T-cell (primary cell): Measurements from ENCODE around the gene ASAP3. TPM values are rescaled to one million over a fixed set of nuclear protein-coding genes. Genes with fewer than 3 reads are reported as not detected.
A peak's percentile ranks its signal among the peaks of the same experiment; 100 is the strongest.

Experiments used
- ATAC-seq, 4 experiments: fragments of 200-7000 bp in 3 of 4; fragments of 150-1000 bp in 1 of 4; cut with Tn5 transposase; replicated peaks in 1 of 4; 1 replicate in 3 of 4; 2 replicates in 1 of 4; pipeline ENCODE4 v1.10.0; 2021; ENCODE audit warnings: moderate library complexity in 3 of 4, mild to moderate bottlenecking in 2 of 4, moderate number of reproducible peaks in 1 of 4
- CTCF ChIA-PET, 2 donors: fragments of 300-600 bp; sonication (Branson Sonifier 250); formaldehyde crosslinking; loops; one replicate each; lab custom pipeline; 2022; ENCODE audit warnings: antibody characterized with exemption in 2 of 2; lab: Charles Lee
- POLR2A ChIA-PET, 2 donors: fragments of 300-600 bp; sonication (Branson Sonifier 250); formaldehyde crosslinking; loops; one replicate each; lab custom pipeline; 2022; ENCODE audit warnings: antibody characterized with exemption in 2 of 2; lab: Charles Lee
- DNase-seq, 35 experiments: peaks; one replicate each; pipeline versions ENCODE4 v3.0.0 to v3.0.0-alpha.2; 2013 to 2023
- H3K27ac ChIP-seq: one replicate; pipeline ENCODE4 v1.5.1; 2013; ENCODE audit warnings: low read length
- H3K27me3 ChIP-seq, 2 experiments: replicated peaks in 1 of 2; 1 replicate in 1 of 2; 2 replicates in 1 of 2; pipeline versions ENCODE4 v1.6.1 to v1.7.0; 2013; ENCODE audit warnings: low read length in 1 of 2, mixed read lengths in 1 of 2; ENCODE audit not compliant: control insufficient read depth in 2 of 2, insufficient read depth in 2 of 2; ENCODE audit errors: extremely low read depth in 1 of 2
- H3K36me3 ChIP-seq, 2 donors: 1 replicate in 1 of 2; 2 replicates in 1 of 2; pipeline versions ENCODE4 v1.6.1 to v1.7.0; 2013; ENCODE audit warnings: low read length in 1 of 2; ENCODE audit not compliant: control insufficient read depth in 2 of 2, insufficient read depth in 1 of 2; ENCODE audit errors: extremely low read depth in 1 of 2
- H3K4me1 ChIP-seq, 2 experiments: 1 replicate in 1 of 2; 2 replicates in 1 of 2; pipeline versions ENCODE4 v1.6.1 to v1.7.0; 2013; ENCODE audit warnings: low read length in 2 of 2, mixed read lengths in 1 of 2; ENCODE audit not compliant: insufficient read depth in 2 of 2, control insufficient read depth in 1 of 2; ENCODE audit errors: extremely low read depth in 1 of 2
- H3K4me3 ChIP-seq, 2 donors: 1 replicate in 1 of 2; 2 replicates in 1 of 2; pipeline versions ENCODE4 v1.5.1 to v1.7.0; 2013; ENCODE audit warnings: mild to moderate bottlenecking in 2 of 2, low read length in 1 of 2, moderate library complexity in 1 of 2; ENCODE audit not compliant: control insufficient read depth in 1 of 2; ENCODE audit errors: extremely low read depth in 1 of 2
- H3K9me3 ChIP-seq: 2 replicates; pipeline ENCODE4 v1.7.0; 2013
- H3K27ac Mint-ChIP-seq, 2 donors: one replicate each; pipeline ENCODE4 v1.8.0; 2020 to 2021; ENCODE audit warnings: mild to moderate bottlenecking in 2 of 2, mixed read lengths in 2 of 2
- H3K27me3 Mint-ChIP-seq, 2 donors: one replicate each; pipeline ENCODE4 v1.8.0; 2021 to 2022; ENCODE audit warnings: mixed read lengths in 2 of 2
- H3K36me3 Mint-ChIP-seq: one replicate; pipeline ENCODE4 v1.8.0; 2021; ENCODE audit warnings: mixed read lengths
- H3K4me1 Mint-ChIP-seq, 3 donors: one replicate each; pipeline ENCODE4 v1.8.0; 2020 to 2022; ENCODE audit warnings: mixed read lengths in 3 of 3, mild to moderate bottlenecking in 1 of 3
- H3K4me3 Mint-ChIP-seq, 3 donors: one replicate each; pipeline ENCODE4 v1.8.0; 2020 to 2022; ENCODE audit warnings: mild to moderate bottlenecking in 3 of 3, mixed read lengths in 3 of 3, moderate library complexity in 3 of 3
- H3K9me3 Mint-ChIP-seq, 3 donors: one replicate each; pipeline ENCODE4 v1.8.0; 2020 to 2022; ENCODE audit warnings: mixed read lengths in 3 of 3
- WGBS: methylation state at CpG from one replicate; pipeline ENCODE4 v1.1.5; 2013; ENCODE audit warnings: missing lambda C conversion rate; ENCODE audit not compliant: insufficient coverage; 5-methylcytosine and 5-hydroxymethylcytosine counted together
- total RNA-seq, 35 experiments: library from RNA in 6 of 35; stranded (reverse) in 6 of 35; fragments of 120-200 nt in 1 of 35; gene quantifications; one replicate each; pipeline versions ENCODE4 v1.2.1 to v1.2.4 and lab custom pipeline; 2013 to 2026

The ASAP3 gene
- total RNA-seq, 5 donors from 2014 or later (not counting 1 experiment from before 2014, with no cell fraction given) = 1.2 to 2.8 (median 2.1) TPM

DNA sequence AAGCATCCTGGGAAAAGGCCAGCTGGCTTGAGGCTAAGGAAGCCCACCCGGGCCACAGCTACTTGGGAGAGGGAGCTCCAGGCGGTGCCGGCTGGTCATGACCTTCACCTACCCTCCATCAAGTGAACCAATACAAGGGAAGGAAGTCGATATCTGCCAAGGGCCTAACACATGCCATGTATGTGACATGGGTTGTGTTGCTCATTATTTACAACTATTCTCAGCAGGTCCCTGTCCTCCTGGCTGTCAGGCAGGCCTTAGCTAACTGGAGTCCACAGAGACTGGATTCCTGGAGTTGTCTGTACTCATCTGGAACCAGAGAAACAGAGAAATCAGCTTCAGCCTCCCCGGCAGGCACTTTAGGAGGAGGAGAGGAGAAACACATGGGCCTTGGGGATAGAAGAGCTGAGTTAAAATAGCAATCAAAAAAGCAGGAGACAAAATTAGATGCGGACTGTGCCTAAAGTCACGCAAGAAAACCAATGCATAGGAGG is 75.1 kb downstream of the ASAP3 start:
- DNase-seq = no peak
- POLR2A ChIA-PET = interaction anchor here in 1 of 2 donors (0.6 kb wide), 1 partner anchor 274 kb away, joined by 3 read pairs; no protein-coding TSS in a partner anchor
- 80% methylated on average over 1 of the region's 7 CpGs for WGBS
- Histone ChIP-seq H3K27ac (no peak overlapping the region), H3K27me3 (no peaks in the 10 kb centered on the region), H3K4me3 (no peak overlapping the region), H3K9me3 (no peaks in the 10 kb centered on the region), H3K36me3 (peaks cover 0 to 4% of the 10 kb centered on the region in 2 donors), H3K4me1 (peaks cover 0 to 3% of the 10 kb centered on the region in 2 experiments)
- H3K4me1 Mint-ChIP-seq = peaks cover 7 to 8% (median 7%) of the 10 kb centered on the region in 3 donors
- no peak overlapping the region for H3K27ac Mint-ChIP-seq
- CTCF ChIA-PET = no interaction called here
- H3K27me3 Mint-ChIP-seq = no peaks in the 10 kb centered on the region
- H3K9me3 Mint-ChIP-seq = no peaks in the 10 kb centered on the region
- no peak overlapping the region for H3K4me3 Mint-ChIP-seq
- ATAC-seq = no peak
- H3K36me3 Mint-ChIP-seq = peaks cover 3% of the 10 kb centered on the region

DNA sequence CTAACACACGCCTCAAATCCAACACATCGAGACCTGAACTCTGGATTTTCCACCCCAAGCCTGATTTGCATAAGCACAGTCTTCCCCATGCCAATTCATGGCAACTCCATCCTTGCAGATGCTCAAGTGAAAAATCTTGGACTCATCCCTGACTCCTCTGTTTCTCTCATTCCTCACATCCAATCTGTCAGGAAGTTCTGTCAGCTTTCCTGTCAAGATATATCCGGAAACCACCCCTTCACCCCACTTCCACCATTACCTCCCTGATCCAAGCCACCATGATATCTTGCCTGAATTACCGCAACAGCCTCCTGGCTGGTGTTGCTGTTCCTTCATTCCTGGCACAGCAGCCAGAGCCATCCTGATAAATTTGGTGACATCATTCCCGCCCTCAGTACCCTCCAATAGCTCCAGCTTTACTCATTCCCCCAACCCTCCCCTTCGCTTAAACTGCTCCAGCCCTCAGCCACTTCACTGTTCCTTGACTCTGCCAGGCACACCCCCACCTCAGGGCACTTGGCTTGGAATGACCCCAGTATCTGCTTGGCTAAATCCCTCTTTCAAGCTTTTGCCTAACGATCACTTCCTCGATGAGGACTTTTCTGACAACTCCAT is 76.9 kb downstream of the ASAP3 start:
- Histone ChIP-seq H3K4me3 (no peak overlapping the region), H3K4me1 (peaks cover 0 to 6% of the 10 kb centered on the region in 2 experiments), H3K36me3 (peaks cover 0 to 4% of the 10 kb centered on the region in 2 donors), H3K27ac (no peak overlapping the region), H3K27me3 (no peaks in the 10 kb centered on the region), H3K9me3 (no peaks in the 10 kb centered on the region)
- WGBS = 88% methylated on average over 8 of the region's 8 CpGs
- no peak for ATAC-seq
- ChIA-PET CTCF (no interaction called here), POLR2A (no interaction called here)
- DNase-seq = no peak
- Mint-ChIP-seq H3K9me3 (no peaks in the 10 kb centered on the region), H3K27me3 (no peaks in the 10 kb centered on the region), H3K4me1 (peaks cover 10 to 12% (median 11%) of the 10 kb centered on the region in 3 donors), H3K27ac (no peak overlapping the region), H3K4me3 (no peak overlapping the region), H3K36me3 (peaks cover 7% of the 10 kb centered on the region)

DNA sequence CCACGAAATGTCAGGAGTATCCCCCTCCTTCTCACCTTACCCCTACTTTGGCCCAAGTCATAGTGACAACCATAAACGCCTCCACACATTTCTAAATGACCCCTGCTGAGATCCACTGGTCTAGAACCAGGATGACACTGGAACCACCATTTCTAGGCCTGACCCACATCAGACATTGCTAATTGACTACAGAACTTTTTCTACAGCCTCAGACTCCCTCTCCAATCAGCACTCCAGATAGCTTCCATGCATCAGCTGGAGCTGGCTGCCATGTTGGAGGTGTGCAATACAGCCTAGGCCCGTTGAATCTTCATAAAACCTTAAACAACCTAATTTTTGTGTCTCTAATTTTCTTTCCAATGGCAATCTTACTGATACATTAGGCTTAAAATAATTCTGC is 78.0 kb downstream of the ASAP3 start:
- Histone ChIP-seq H3K36me3 (peaks cover 0 to 4% of the 10 kb centered on the region in 2 donors), H3K27me3 (no peaks in the 10 kb centered on the region), H3K9me3 (no peaks in the 10 kb centered on the region), H3K4me3 (no peak overlapping the region), H3K27ac (no peak overlapping the region), H3K4me1 (peaks cover 0 to 6% of the 10 kb centered on the region in 2 experiments)
- Mint-ChIP-seq H3K4me3 (no peak overlapping the region), H3K9me3 (no peaks in the 10 kb centered on the region), H3K27ac (no peak overlapping the region), H3K4me1 (peaks cover 10 to 12% (median 11%) of the 10 kb centered on the region in 3 donors), H3K36me3 (peaks cover 7% of the 10 kb centered on the region), H3K27me3 (no peaks in the 10 kb centered on the region)
- ChIA-PET POLR2A (no interaction called here), CTCF (no interaction called here)
- ATAC-seq = no peak
- 77% methylated on average over 2 of the region's 3 CpGs for WGBS
- no peak for DNase-seq

DNA sequence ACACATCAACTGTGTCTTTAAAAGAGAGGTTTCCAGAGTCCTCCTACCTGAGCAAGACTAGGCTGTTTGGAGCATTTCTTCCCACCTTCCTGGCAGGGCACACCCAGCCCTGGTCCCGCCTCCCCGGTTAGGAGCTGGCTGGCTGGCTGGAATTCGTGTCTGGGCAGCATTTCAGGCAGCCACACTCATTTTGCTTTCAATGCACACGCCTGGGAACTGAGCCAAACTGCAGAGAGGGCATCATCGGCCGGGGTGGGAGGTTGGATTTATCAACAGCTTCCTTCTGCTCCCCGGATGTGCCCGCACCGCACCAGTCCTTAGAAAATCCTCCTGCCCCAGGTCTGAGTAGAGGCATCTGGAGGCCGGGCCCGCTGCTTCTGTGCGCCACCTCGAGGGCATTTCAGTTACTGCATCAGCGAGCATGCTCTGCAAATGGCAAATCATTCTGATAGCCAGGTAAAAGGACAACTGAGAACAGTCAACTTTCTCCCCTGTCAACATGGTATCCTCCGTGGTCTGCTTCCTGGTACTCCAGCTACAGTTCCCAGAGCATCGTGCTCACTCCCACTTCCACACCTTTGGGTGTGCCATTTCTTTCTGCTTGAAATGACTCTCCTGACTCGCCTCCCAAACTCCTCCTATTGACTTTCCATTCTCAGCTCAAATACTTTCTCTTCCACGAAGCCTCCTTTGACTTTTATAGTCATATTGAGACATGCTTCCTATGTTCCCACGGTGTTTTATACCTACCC is 80.1 kb downstream of the ASAP3 start:
- CTCF ChIA-PET = interaction anchor here (0.5 to 1.2 kb wide), 8 partner anchors 14 to 214 kb away, joined by 3 to 4 read pairs (median 3); partner anchors contain the start of gene HNRNPR (in 1 of the 2)
- Histone ChIP-seq H3K4me1 (peaks cover 0 to 6% of the 10 kb centered on the region in 2 experiments), H3K36me3 (peaks cover 0 to 4% of the 10 kb centered on the region in 2 donors), H3K27me3 (no peaks in the 10 kb centered on the region), H3K27ac (no peak overlapping the region), H3K9me3 (no peaks in the 10 kb centered on the region), H3K4me3 (no peak overlapping the region)
- H3K27me3 Mint-ChIP-seq = no peaks in the 10 kb centered on the region
- 18% methylated on average over 17 of the region's 19 CpGs for WGBS
- POLR2A ChIA-PET = interaction anchor here (0.6 kb wide), 3 partner anchors 9 to 1770 kb away, joined by 3 to 4 read pairs (median 3); no protein-coding TSS in a partner anchor
- H3K4me3 Mint-ChIP-seq = no peak overlapping the region
- ATAC-seq (peak; percentile 88 to 97 (median 94)), DNase-seq (peak; percentile 48 to 85 (median 74))
- H3K4me1 Mint-ChIP-seq = peaks cover 10 to 12% (median 11%) of the 10 kb centered on the region in 3 donors
- H3K36me3 Mint-ChIP-seq = peaks cover 11% of the 10 kb centered on the region
- no peaks in the 10 kb centered on the region for H3K9me3 Mint-ChIP-seq
- H3K27ac Mint-ChIP-seq = no peak overlapping the region

DNA sequence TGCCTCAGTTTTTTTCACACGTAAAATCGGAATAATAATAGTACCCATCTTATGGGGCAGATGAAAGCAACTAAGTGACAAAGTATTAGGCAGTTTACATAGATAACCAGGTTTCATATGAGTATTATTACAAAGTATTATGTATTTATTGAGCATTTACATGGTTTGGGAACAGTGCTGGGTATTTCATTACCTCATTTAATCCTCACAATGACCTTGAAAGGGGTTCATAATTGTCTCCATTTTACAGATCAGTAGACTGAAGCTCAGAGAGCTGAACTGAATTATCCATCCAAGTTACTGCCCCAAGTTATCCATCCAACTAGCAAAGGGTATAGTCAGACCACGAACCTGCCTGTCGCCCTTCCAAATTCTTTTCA is 80.6 kb downstream of the ASAP3 start:
- H3K4me3 Mint-ChIP-seq = no peak overlapping the region
- H3K4me1 ChIP-seq = peaks cover 0 to 6% of the 10 kb centered on the region in 2 experiments
- ChIA-PET CTCF (interaction anchor here (0.6 to 1.2 kb wide), 5 partner anchors 14 to 67 kb away, joined by 3 to 4 read pairs (median 3); partner anchors contain the start of gene HNRNPR (in 1 of the 2)), POLR2A (interaction anchor here in 1 of 2 donors (0.6 kb wide), 1 partner anchor 298 kb away, joined by 3 read pairs; no protein-coding TSS in a partner anchor)
- peaks cover 0 to 2% of the 10 kb centered on the region in 2 donors for H3K36me3 ChIP-seq
- no peaks in the 10 kb centered on the region for H3K27me3 ChIP-seq
- peaks cover 11% of the 10 kb centered on the region for H3K36me3 Mint-ChIP-seq
- peaks cover 10 to 12% (median 11%) of the 10 kb centered on the region in 3 donors for H3K4me1 Mint-ChIP-seq
- 100% methylated on average over 2 of the region's 4 CpGs for WGBS
- no peak overlapping the region for H3K4me3 ChIP-seq
- H3K9me3 Mint-ChIP-seq = no peaks in the 10 kb centered on the region
- H3K27me3 Mint-ChIP-seq = no peaks in the 10 kb centered on the region
- DNase-seq = no peak
- no peak for ATAC-seq
- no peak overlapping the region for H3K27ac Mint-ChIP-seq
- H3K9me3 ChIP-seq = no peaks in the 10 kb centered on the region
- H3K27ac ChIP-seq = no peak overlapping the region

DNA sequence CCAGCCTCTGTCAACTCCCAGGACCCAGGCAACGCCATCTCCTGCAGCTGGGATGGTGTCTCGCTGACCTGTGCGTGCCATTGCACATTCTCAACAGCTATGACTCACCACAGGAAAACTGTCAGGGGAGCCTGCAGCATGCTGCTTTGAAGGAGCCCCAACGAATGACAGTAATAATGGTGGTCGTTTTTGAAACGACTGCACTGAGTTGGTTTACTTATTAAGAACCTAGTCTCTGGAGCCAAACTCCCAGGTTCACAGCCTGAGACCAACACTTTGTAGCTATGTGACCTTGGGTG is 81.0 kb downstream of the ASAP3 start:
- H3K27ac ChIP-seq = no peak overlapping the region
- H3K36me3 Mint-ChIP-seq = peaks cover 11% of the 10 kb centered on the region
- CTCF ChIA-PET = interaction anchor here in 1 of 2 donors (1.2 kb wide), 2 partner anchors 14 to 35 kb away, joined by 3 to 4 read pairs; no protein-coding TSS in a partner anchor

More for the DNA sequence above, 81.0 kb downstream of the ASAP3 start:
- Mint-ChIP-seq H3K4me1 (peaks cover 10 to 12% (median 11%) of the 10 kb centered on the region in 3 donors), H3K27me3 (no peaks in the 10 kb centered on the region), H3K4me3 (no peak overlapping the region), H3K27ac (no peak overlapping the region), H3K9me3 (no peaks in the 10 kb centered on the region)
- no peak overlapping the region for H3K4me3 ChIP-seq
- ATAC-seq (no peak), DNase-seq (no peak)
- no peaks in the 10 kb centered on the region for H3K9me3 ChIP-seq
- 85% methylated on average over 4 of the region's 6 CpGs for WGBS
- peaks cover 0 to 6% of the 10 kb centered on the region in 2 experiments for H3K4me1 ChIP-seq
- POLR2A ChIA-PET = interaction anchor here (0.6 to 0.7 kb wide), 2 partner anchors 210 to 298 kb away, joined by 3 to 6 read pairs; no protein-coding TSS in a partner anchor
- H3K27me3 ChIP-seq = no peaks in the 10 kb centered on the region
- H3K36me3 ChIP-seq = no peaks in the 10 kb centered on the region
